ENCODE data around the gene C16orf90.

DNA sequence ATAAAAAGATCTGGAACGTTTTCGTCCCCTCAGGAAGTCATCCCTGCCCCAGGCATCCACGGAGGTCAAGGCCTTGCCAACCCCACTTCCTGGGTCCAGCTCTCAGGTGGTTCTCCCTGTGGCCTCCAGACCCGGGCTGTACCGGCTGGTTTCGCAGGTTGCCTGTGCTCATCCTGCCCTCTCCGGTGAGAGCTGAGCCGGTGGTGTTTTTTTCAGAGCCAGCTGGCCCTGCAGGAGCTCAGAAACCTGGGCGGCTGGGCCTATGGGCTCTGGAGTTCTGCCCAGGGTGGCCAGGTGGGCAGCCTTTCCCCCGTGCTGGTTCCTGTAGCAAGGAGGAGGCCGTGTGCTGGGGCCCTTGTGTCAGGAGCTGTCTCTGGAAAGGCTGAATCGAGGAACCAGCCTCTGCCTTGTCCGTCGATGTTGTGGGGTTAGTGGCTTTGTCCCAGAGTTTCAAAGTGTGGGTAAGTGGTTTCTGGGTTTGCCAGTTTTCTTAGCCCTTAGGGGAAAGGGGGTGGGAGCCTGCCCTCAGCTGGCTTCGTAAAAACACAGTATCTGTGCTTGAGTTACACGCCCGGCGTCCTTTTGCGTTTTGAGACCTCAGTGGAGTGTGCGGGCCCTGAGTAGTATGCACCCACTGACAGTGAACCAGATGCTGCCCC, 23.6 kb downstream of the C16orf90 start:
- TF ChIP-seq CTCF (IDR thresholded peaks at IDR 0.05): no peak
- TF ChIP-seq POLR2A (IDR thresholded peaks at IDR 0.05): no peak
